ENCODE data around the gene GTF3C1. TPM values are rescaled to one million over a fixed set of nuclear protein-coding genes. Genes with fewer than 3 reads are reported as not detected.

Gene GTF3C1
- polyA plus RNA-seq, 1 donor from 2014 or later, result 54.0 TPM

DNA sequence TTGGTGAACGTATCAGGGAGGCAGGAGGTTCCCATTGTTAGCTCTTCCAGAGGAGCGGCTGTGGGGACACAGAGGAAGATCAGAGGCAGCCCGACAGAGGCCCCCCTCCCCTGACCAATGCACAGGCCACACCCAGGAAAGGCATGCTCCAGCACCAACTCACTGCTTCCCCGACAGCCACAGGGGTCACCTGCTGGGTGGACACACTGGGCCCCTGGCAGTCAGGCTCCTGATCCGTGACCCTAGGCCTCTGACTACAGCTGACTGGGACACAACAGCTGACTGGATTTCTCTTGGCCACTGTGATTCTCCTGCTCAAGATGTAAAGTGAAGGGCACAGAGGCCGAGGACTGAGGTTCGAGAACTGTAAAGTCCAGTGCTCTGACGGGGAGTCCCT, 84.2 kb downstream of the GTF3C1 start:
- Histone ChIP-seq H3F3A (ENCODE audit: insufficient read depth, low read length, poor library complexity, severe bottlenecking) (no peaks in the 10 kb centered on the region), H3K9me2 (ENCODE audit: insufficient read depth, low read length) (no peaks in the 10 kb centered on the region), H4K20me1 (ENCODE audit: insufficient read depth) (no peaks in the 10 kb centered on the region), H3K36me3 (ENCODE audit: insufficient read depth, low read length) (peaks cover 5% of the 10 kb centered on the region), H3K9me3 (ENCODE audit: low read length) (no peaks in the 10 kb centered on the region), H3K9ac (ENCODE audit: low read length) (no peak overlapping the region), H3K79me2 (replicated peaks; ENCODE audit: insufficient read depth, low read length) (no peaks in the 10 kb centered on the region), H3K27ac (ENCODE audit: low read length) (no peak overlapping the region), H3K4me3 (ENCODE audit: low read length) (no peak overlapping the region), H3K4me2 (ENCODE audit: low read length) (no peak overlapping the region), H2AFZ (ENCODE audit: low read depth, low read length) (no peak overlapping the region), H3K27me3 (ENCODE audit: insufficient read depth, low read depth, low read length) (no peaks in the 10 kb centered on the region)
- no peak for TF ChIP-seq EP300 (conservative IDR thresholded peaks at IDR 0.05; ENCODE audit: poor library complexity, severe bottlenecking)
- TF ChIP-seq REST (IDR thresholded peaks at IDR 0.05; ENCODE audit: borderline replicate concordance), result no peak
- TF ChIP-seq, protein P1, sequence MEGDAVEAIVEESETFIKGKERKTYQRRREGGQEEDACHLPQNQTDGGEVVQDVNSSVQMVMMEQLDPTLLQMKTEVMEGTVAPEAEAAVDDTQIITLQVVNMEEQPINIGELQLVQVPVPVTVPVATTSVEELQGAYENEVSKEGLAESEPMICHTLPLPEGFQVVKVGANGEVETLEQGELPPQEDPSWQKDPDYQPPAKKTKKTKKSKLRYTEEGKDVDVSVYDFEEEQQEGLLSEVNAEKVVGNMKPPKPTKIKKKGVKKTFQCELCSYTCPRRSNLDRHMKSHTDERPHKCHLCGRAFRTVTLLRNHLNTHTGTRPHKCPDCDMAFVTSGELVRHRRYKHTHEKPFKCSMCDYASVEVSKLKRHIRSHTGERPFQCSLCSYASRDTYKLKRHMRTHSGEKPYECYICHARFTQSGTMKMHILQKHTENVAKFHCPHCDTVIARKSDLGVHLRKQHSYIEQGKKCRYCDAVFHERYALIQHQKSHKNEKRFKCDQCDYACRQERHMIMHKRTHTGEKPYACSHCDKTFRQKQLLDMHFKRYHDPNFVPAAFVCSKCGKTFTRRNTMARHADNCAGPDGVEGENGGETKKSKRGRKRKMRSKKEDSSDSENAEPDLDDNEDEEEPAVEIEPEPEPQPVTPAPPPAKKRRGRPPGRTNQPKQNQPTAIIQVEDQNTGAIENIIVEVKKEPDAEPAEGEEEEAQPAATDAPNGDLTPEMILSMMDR (IDR thresholded peaks at IDR 0.05; ENCODE audit: poor library complexity, severe bottlenecking), result no peak
- no peak for TF ChIP-seq POLR2AphosphoS5 (IDR thresholded peaks at IDR 0.05)
- no peak for TF ChIP-seq SMC3 (conservative IDR thresholded peaks at IDR 0.05; ENCODE audit: poor library complexity)
- TF ChIP-seq MXI1 (conservative IDR thresholded peaks at IDR 0.05; ENCODE audit: poor library complexity, severe bottlenecking), result no peak

- H3K9ac ChIP-seq (ENCODE audit: low read length), result no peak overlapping the region
- H2AFZ ChIP-seq (ENCODE audit: low read depth, low read length), result no peak overlapping the region
- H3K79me2 ChIP-seq (replicated peaks; ENCODE audit: insufficient read depth, low read length), result no peaks in the 10 kb centered on the region
- H3K9me3 ChIP-seq (ENCODE audit: low read length), result no peaks in the 10 kb centered on the region
- H3K4me3 ChIP-seq (ENCODE audit: low read length), result no peak overlapping the region
- H3K9me2 ChIP-seq (ENCODE audit: insufficient read depth, low read length), result no peaks in the 10 kb centered on the region
- H3K4me2 ChIP-seq (ENCODE audit: low read length), result no peak overlapping the region
- peaks cover 5% of the 10 kb centered on the region for H3K36me3 ChIP-seq (ENCODE audit: insufficient read depth, low read length)
- H3F3A ChIP-seq (ENCODE audit: insufficient read depth, low read length, poor library complexity, severe bottlenecking), result no peaks in the 10 kb centered on the region
- no peak overlapping the region for H3K27ac ChIP-seq (ENCODE audit: low read length)
- H3K27me3 ChIP-seq (ENCODE audit: insufficient read depth, low read depth, low read length), result no peaks in the 10 kb centered on the region
- no peaks in the 10 kb centered on the region for H4K20me1 ChIP-seq (ENCODE audit: insufficient read depth)
- no peak for TF ChIP-seq REST (IDR thresholded peaks at IDR 0.05; ENCODE audit: borderline replicate concordance)
- no peak for TF ChIP-seq MXI1 (conservative IDR thresholded peaks at IDR 0.05; ENCODE audit: poor library complexity, severe bottlenecking)
- no peak for TF ChIP-seq POLR2AphosphoS5 (IDR thresholded peaks at IDR 0.05)
- no peak for TF ChIP-seq EP300 (conservative IDR thresholded peaks at IDR 0.05; ENCODE audit: poor library complexity, severe bottlenecking)
- TF ChIP-seq TAF1 (IDR thresholded peaks at IDR 0.05; ENCODE audit: low read depth), result no peak
- TF ChIP-seq SMC3 (conservative IDR thresholded peaks at IDR 0.05; ENCODE audit: poor library complexity), result no peak
- TF ChIP-seq, protein P1 (IDR thresholded peaks at IDR 0.05; ENCODE audit: poor library complexity, severe bottlenecking), result no peak
- TF ChIP-seq RAD21 (conservative IDR thresholded peaks at IDR 0.05), result no peak
- TF ChIP-seq EZH2 (IDR thresholded peaks at IDR 0.05; ENCODE audit: borderline replicate concordance, insufficient read depth, low read length, poor library complexity, severe bottlenecking), result no peak
Measured at GRCh38 chr16:27464626-27465482, 84.9 kb downstream of the GTF3C1 start.
